Astrocyte of the spinal cord (primary cell): Measurements from ENCODE around the gene MYO1H.

Source experiments
- DNase-seq: peaks from one replicate; pipeline ENCODE4 v3.0.0; 2011; ENCODE audit warnings: low read depth, low spot score
- H3K4me3 ChIP-seq: 2 replicates; pipeline ENCODE4 v1.5.1; 2011; ENCODE audit warnings: low read depth, mild to moderate bottlenecking, low read length, moderate library complexity
- in situ Hi-C: cut with HindIII; loops from 2 replicates; pipeline ENCODE4 v1.10.0; 2017; ENCODE audit warnings: low sequenced_read_pairs
- TF ChIP-seq, protein P1 (sequence below): IDR thresholded peaks from 2 replicates; pipeline ENCODE4 v1.5.1; 2012; ENCODE audit warnings: low read depth, mild to moderate bottlenecking, low read length, inconsistent platforms

MYO1H gene

DNA sequence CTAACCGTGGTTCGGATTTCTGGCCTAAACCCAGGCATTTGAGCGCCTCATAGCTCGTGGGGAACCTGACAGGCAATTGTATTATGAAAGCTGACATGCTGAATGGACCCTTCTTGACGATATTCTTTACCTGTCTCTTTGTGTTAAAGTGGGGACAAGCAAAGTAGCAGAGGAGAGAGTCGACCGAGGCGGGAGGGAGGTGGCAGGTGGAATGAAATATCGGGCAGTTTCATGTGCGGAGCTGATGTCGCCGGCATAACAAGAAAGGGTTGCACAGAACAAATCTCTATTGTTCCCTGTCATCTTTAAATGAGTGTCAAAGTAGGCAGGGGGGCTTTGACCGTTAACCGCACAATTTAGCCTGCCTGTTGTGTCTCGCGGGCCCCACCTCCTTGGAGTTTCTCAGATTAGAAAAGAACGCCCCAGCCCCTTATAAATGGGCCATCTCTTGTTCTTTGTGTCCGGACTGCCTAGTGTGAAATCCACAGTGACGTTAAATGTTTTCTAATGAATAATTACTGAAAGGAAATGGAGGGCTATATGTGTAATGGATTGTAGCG, 11.5 kb downstream of the MYO1H start:
- no peak for DNase-seq
- TF ChIP-seq, protein P1, sequence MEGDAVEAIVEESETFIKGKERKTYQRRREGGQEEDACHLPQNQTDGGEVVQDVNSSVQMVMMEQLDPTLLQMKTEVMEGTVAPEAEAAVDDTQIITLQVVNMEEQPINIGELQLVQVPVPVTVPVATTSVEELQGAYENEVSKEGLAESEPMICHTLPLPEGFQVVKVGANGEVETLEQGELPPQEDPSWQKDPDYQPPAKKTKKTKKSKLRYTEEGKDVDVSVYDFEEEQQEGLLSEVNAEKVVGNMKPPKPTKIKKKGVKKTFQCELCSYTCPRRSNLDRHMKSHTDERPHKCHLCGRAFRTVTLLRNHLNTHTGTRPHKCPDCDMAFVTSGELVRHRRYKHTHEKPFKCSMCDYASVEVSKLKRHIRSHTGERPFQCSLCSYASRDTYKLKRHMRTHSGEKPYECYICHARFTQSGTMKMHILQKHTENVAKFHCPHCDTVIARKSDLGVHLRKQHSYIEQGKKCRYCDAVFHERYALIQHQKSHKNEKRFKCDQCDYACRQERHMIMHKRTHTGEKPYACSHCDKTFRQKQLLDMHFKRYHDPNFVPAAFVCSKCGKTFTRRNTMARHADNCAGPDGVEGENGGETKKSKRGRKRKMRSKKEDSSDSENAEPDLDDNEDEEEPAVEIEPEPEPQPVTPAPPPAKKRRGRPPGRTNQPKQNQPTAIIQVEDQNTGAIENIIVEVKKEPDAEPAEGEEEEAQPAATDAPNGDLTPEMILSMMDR = no peak
- H3K4me3 ChIP-seq = no peak overlapping the region
- in situ Hi-C loops = no loop called here

DNA sequence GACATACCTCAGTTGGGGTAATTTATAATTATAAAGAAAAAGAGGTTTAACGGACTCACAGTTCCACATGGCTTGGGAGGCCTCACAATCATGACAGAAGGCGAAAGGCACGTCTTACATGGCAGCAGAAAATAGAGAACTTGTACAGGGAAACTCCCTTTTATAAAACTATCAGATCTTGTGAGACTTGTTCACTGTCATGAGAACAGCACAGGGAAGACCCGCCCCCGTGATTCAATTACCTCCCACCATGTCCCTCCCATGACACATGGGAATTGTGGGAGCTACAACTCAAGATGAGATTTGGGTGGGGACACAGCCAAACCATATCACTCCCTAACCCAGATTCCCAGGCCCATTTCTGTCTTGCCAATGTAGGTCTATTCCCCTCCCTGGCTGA, 22.1 kb downstream of the MYO1H start:
- no peak overlapping the region for H3K4me3 ChIP-seq
- in situ Hi-C loops = no loop called here
- no peak for DNase-seq
- TF ChIP-seq, protein P1 = no peak

DNA sequence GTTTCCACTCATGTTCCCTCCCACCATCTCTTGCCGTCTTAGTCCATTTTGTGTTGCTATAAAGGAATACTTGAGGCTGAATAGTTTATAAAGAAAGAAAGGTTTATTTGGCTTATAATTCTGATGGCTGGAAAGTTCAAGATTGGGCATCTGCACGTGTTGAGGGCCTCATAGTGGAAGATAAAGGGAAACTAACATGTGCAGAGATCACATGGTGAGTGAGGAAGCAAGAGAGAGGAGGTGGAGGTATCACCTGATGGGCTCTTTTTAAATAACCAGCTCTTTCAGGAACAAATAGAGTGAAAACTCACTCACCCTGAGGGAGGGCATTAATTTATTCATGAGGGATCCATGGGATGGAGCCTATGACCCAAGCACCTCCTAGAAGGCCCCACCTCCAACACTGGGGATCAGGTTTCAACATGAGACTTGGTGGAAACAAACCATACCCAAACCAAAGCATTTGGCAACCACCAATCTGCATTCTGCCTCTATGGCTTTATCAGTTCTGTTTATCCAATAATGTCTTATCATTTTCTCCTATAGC, 29.5 kb downstream of the MYO1H start:
- no peak overlapping the region for H3K4me3 ChIP-seq
- TF ChIP-seq, protein P1 = no peak
- no peak for DNase-seq
- in situ Hi-C loops = no loop called here

DNA sequence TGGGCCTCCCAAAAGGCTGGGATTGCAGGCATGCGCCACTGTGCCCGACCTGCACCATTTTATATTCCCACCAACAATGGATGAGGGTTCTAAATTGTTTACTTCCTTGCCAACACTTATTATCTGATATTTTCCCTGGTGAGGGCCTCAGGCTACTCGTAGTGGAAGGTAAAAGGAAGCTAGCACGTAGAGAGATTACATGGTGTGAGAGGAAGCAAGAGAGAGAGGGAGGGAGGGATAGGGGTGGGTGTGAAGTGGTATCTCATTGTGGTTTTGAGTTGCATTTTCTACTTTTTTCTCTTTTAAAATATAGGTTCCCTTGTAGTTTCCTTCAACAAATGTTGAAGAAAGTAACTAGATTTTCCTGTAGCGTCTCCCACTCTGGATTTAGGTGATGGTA, 30.9 kb downstream of the MYO1H start:
- DNase-seq = no peak
- TF ChIP-seq, protein P1 = no peak
- H3K4me3 ChIP-seq = no peak overlapping the region
- in situ Hi-C loops = no loop called here

DNA sequence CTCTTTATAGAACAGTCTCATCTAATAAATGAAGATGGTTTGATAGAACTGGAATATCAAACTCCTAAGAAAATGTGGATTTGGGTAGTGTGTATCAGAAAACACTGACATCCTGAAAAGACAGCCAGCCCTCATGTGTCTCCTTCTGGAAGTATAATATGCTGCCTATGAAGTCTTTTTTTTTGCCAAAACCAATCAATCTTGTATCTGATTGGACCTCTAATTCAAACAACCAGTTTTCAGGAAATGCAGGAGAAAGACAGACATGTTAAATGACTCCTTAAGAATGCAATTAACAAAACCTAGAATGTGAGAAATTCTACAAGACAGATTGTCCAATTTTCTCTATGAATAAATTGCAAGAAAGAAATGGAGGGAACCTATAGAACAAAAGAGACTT, 34.3 kb downstream of the MYO1H start:
- no peak overlapping the region for H3K4me3 ChIP-seq
- TF ChIP-seq, protein P1 = no peak
- no peak for DNase-seq
- in situ Hi-C loops = no loop called here

DNA sequence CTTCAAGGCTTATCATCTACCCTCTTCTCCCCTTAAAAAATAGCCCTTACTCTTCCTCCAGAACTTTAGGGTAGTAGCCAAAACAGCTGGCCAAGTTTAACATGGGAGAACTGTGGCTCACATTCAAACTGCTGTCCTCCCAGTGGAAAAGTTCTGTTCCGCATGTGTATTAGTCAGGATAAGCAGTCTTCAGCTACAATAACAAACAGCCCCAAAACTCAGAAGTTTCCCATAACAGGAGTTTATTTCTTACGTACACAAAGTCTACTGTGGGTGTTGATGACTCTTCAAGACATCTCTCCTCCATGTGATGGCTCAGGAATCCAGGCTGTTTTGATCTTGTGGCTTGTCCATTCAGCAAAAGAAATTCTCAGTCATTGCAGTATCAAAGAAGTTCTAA, 35.5 kb downstream of the MYO1H start:
- no peak overlapping the region for H3K4me3 ChIP-seq
- DNase-seq = no peak
- TF ChIP-seq, protein P1 = no peak
- in situ Hi-C loops = no loop called here
